DMS 273 (cell line): ENCODE measurements around the gene ZFHX3.

Source experiments
- DNase-seq: peaks from one replicate; lab custom pipeline; 2025; ENCODE audit not compliant: unreplicated experiment; lab: John Stamatoyannopoulos, UW

ZFHX3 gene

GRCh38 chr16:73040735-73041402 is 7.1 kb downstream of the ZFHX3 start:
- DNase-seq: no peak

- peak; percentile 65 for DNase-seq
These were observed 7.8 kb downstream of the ZFHX3 start for GRCh38 chr16:73040136-73040535.

- no peak for DNase-seq
These were observed 9.9 kb downstream of the ZFHX3 start for GRCh38 chr16:73037845-73038570.

- peak; percentile 31 for DNase-seq
These were observed 10.6 kb downstream of the ZFHX3 start for GRCh38 chr16:73037331-73037745.

GRCh38 chr16:73036074-73036826 is 11.7 kb downstream of the ZFHX3 start:
- DNase-seq: peak; percentile 51

GRCh38 chr16:73034374-73034773 is 13.6 kb downstream of the ZFHX3 start:
- DNase-seq: no peak

GRCh38 chr16:73033271-73033998 is 14.5 kb downstream of the ZFHX3 start:
- DNase-seq: peak; percentile 75

- DNase-seq: no peak
These were observed 15.2 kb downstream of the ZFHX3 start for GRCh38 chr16:73032541-73033270.

- DNase-seq: no peak
These were observed 15.9 kb downstream of the ZFHX3 start for GRCh38 chr16:73031984-73032383.

- no peak for DNase-seq
These were observed 16.6 kb downstream of the ZFHX3 start for GRCh38 chr16:73031155-73031866.

GRCh38 chr16:73028721-73029361 is 19.1 kb downstream of the ZFHX3 start:
- DNase-seq: no peak

GRCh38 chr16:73028263-73028662 is 19.7 kb downstream of the ZFHX3 start:
- no peak for DNase-seq

GRCh38 chr16:73027685-73028111 is 20.2 kb downstream of the ZFHX3 start:
- no peak for DNase-seq

GRCh38 chr16:73026754-73027684 is 20.9 kb downstream of the ZFHX3 start:
- DNase-seq: no peak

- no peak for DNase-seq
These were observed 22.1 kb downstream of the ZFHX3 start for GRCh38 chr16:73025856-73026210.

GRCh38 chr16:73025151-73025855 is 22.6 kb downstream of the ZFHX3 start:
- no peak for DNase-seq

GRCh38 chr16:73024571-73025105 is 23.3 kb downstream of the ZFHX3 start:
- DNase-seq: no peak
